HEK293 (cell line): ENCODE measurements around the gene RPS18.
A peak's percentile ranks its signal among the peaks of the same experiment; 100 is the strongest.

Source experiments
- CTCF ChIA-PET: fragments of 350-600 bp; formaldehyde crosslinking; extraction: SDS; loops from one replicate; lab custom pipeline; 2021; ENCODE audit warnings: antibody characterized with exemption; lab: Yijun Ruan, JAX
- POLR2A ChIA-PET: fragments of 300-600 bp; formaldehyde crosslinking; extraction: SDS; loops from one replicate; lab custom pipeline; 2020; ENCODE audit warnings: antibody characterized with exemption, inconsistent platforms; lab: Yijun Ruan, JAX
- H3K27ac ChIP-seq: fragments of 200-500 bp; sonication (Bioruptor generic); 2 replicates; pipeline ENCODE4 v1.5.1; 2014; ENCODE audit warnings: low read depth, low read length, control low read depth, inconsistent platforms; ENCODE audit errors: extremely low read depth
- H3K36me3 ChIP-seq, 2 experiments: fragments of 200-500 bp in 1 of 2; sonication (Bioruptor generic) in 1 of 2; 1 replicate in 1 of 2; 2 replicates in 1 of 2; pipeline ENCODE4 v1.5.1; 2014 to 2017; ENCODE audit warnings: inconsistent platforms in 2 of 2, low read length in 2 of 2; ENCODE audit not compliant: control insufficient read depth in 2 of 2, insufficient read depth in 1 of 2
- H3K4me1 ChIP-seq: fragments of 200-500 bp; sonication (Bioruptor generic); 2 replicates; pipeline ENCODE4 v1.5.1; 2014; ENCODE audit warnings: mild to moderate bottlenecking, low read length, inconsistent platforms; ENCODE audit not compliant: control insufficient read depth, insufficient read depth
- H3K4me3 ChIP-seq: 2 replicates; pipeline ENCODE4 v1.5.1; 2011; ENCODE audit warnings: low read depth, mild to moderate bottlenecking, control low read depth, low read length, moderate library complexity
- H3K9me3 ChIP-seq: fragments of 200-500 bp; sonication (Bioruptor generic); 2 replicates; pipeline ENCODE4 v1.5.1; 2014; ENCODE audit warnings: low read depth, low read length, inconsistent platforms; ENCODE audit not compliant: control insufficient read depth, insufficient read depth
- EGR2 ChIP-seq: fragments of 450-650 bp; formaldehyde crosslinking; IDR thresholded peaks from 2 replicates; pipeline ENCODE4 v1.5.1; 2016; ENCODE audit warnings: low read depth, missing biosample characterization, missing genetic modification characterization
- FEZF1 ChIP-seq: fragments of 450-650 bp; formaldehyde crosslinking; IDR thresholded peaks from 2 replicates; pipeline ENCODE4 v1.5.1; 2016; ENCODE audit warnings: missing biosample characterization, missing genetic modification characterization
- GLIS1 ChIP-seq: fragments of 450-650 bp; formaldehyde crosslinking; IDR thresholded peaks from 2 replicates; pipeline ENCODE4 v1.5.1; 2016; ENCODE audit warnings: missing biosample characterization, missing genetic modification characterization
- OSR2 ChIP-seq: fragments of 450-650 bp; formaldehyde crosslinking; IDR thresholded peaks from 2 replicates; pipeline ENCODE4 v1.5.1; 2016; ENCODE audit warnings: missing biosample characterization, missing genetic modification characterization
- SP3 ChIP-seq: fragments of 450-650 bp; formaldehyde crosslinking; IDR thresholded peaks from 2 replicates; pipeline ENCODE4 v1.5.1; 2016; ENCODE audit warnings: missing biosample characterization, missing genetic modification characterization
- YY1 ChIP-seq: fragments of 450-650 bp; formaldehyde crosslinking; IDR thresholded peaks from 2 replicates; pipeline ENCODE4 v1.5.1; 2018; ENCODE audit warnings: missing biosample characterization, missing genetic modification characterization
- ZBTB17 ChIP-seq: fragments of 450-650 bp; formaldehyde crosslinking; IDR thresholded peaks from 2 replicates; pipeline ENCODE4 v1.5.1; 2016; ENCODE audit warnings: missing biosample characterization, missing genetic modification characterization
- ZEB2 ChIP-seq: fragments of 450-650 bp; formaldehyde crosslinking; IDR thresholded peaks from 2 replicates; pipeline ENCODE4 v1.5.1; 2016; ENCODE audit warnings: missing biosample characterization, missing genetic modification characterization
- ZFHX2 ChIP-seq: fragments of 450-650 bp; formaldehyde crosslinking; conservative IDR thresholded peaks from 2 replicates; pipeline ENCODE4 v1.5.1; 2016; ENCODE audit warnings: missing biosample characterization, missing genetic modification characterization
- ZNF133 ChIP-seq: fragments of 450-650 bp; formaldehyde crosslinking; IDR thresholded peaks from 2 replicates; pipeline ENCODE4 v1.5.1; 2016; ENCODE audit warnings: missing biosample characterization, missing genetic modification characterization
- ZNF16 ChIP-seq: fragments of 450-650 bp; formaldehyde crosslinking; IDR thresholded peaks from 2 replicates; pipeline ENCODE4 v1.5.1; 2016; ENCODE audit warnings: low read depth, missing biosample characterization, missing genetic modification characterization
- ZNF24 ChIP-seq: fragments of 450-650 bp; formaldehyde crosslinking; IDR thresholded peaks from 2 replicates; pipeline ENCODE4 v1.5.1; 2016; ENCODE audit warnings: missing biosample characterization, missing genetic modification characterization
- ZNF302 ChIP-seq: fragments of 450-650 bp; formaldehyde crosslinking; IDR thresholded peaks from 2 replicates; pipeline ENCODE4 v1.5.1; 2016; ENCODE audit warnings: missing biosample characterization, missing genetic modification characterization, low read depth
- ZNF341 ChIP-seq: fragments of 450-650 bp; formaldehyde crosslinking; IDR thresholded peaks from 2 replicates; pipeline ENCODE4; 2016; ENCODE audit warnings: low read depth, missing biosample characterization, missing genetic modification characterization
- ZNF350 ChIP-seq: fragments of 450-650 bp; formaldehyde crosslinking; IDR thresholded peaks from 2 replicates; pipeline ENCODE4 v1.5.0; 2017; ENCODE audit warnings: missing biosample characterization, mild to moderate bottlenecking, missing genetic modification characterization
- ZNF366 ChIP-seq: fragments of 450-650 bp; formaldehyde crosslinking; conservative IDR thresholded peaks from 2 replicates; pipeline ENCODE4 v1.5.1; 2016; ENCODE audit warnings: missing biosample characterization, missing genetic modification characterization
- ZNF423 ChIP-seq: fragments of 450-650 bp; formaldehyde crosslinking; IDR thresholded peaks from 2 replicates; pipeline ENCODE4 v1.5.1; 2016; ENCODE audit warnings: missing biosample characterization, missing genetic modification characterization
- ZNF600 ChIP-seq: fragments of 450-650 bp; formaldehyde crosslinking; IDR thresholded peaks from 2 replicates; pipeline ENCODE4 v1.5.1; 2016; ENCODE audit warnings: missing biosample characterization, missing genetic modification characterization
- ZNF610 ChIP-seq: fragments of 450-650 bp; formaldehyde crosslinking; IDR thresholded peaks from 2 replicates; pipeline ENCODE4 v1.5.1; 2016; ENCODE audit warnings: missing biosample characterization, missing genetic modification characterization, borderline replicate concordance
- ZNF623 ChIP-seq: fragments of 450-650 bp; formaldehyde crosslinking; IDR thresholded peaks from 2 replicates; pipeline ENCODE4 v1.5.1; 2016; ENCODE audit warnings: missing biosample characterization, missing genetic modification characterization
- ZNF626 ChIP-seq: fragments of 450-650 bp; sonication (Bioruptor Pico); formaldehyde crosslinking; IDR thresholded peaks from 2 replicates; pipeline ENCODE4 v1.5.1; 2018; ENCODE audit warnings: missing biosample characterization, missing genetic modification characterization, inconsistent platforms
- ZNF629 ChIP-seq: fragments of 450-650 bp; formaldehyde crosslinking; IDR thresholded peaks from 2 replicates; pipeline ENCODE4 v1.5.1; 2017; ENCODE audit warnings: missing biosample characterization, missing genetic modification characterization
- ZNF660 ChIP-seq: fragments of 450-650 bp; IDR thresholded peaks from 2 replicates; pipeline ENCODE4 v1.5.1; 2018; ENCODE audit warnings: missing biosample characterization, mild to moderate bottlenecking, missing genetic modification characterization
- ZNF792 ChIP-seq: fragments of 450-650 bp; formaldehyde crosslinking; IDR thresholded peaks from 2 replicates; pipeline ENCODE4 v1.5.1; 2016; ENCODE audit warnings: missing biosample characterization, missing genetic modification characterization
- ZSCAN23 ChIP-seq: fragments of 450-650 bp; formaldehyde crosslinking; IDR thresholded peaks from 2 replicates; pipeline ENCODE4 v1.5.1; 2016; ENCODE audit warnings: missing biosample characterization, missing genetic modification characterization
- TF ChIP-seq, protein P1 (sequence below): fragments of 450-650 bp; formaldehyde crosslinking; IDR thresholded peaks from 2 replicates; pipeline ENCODE4 v1.5.1; 2016; ENCODE audit warnings: missing biosample characterization, missing genetic modification characterization
- TF ChIP-seq, protein P2 (sequence below): fragments of 450-650 bp; formaldehyde crosslinking; IDR thresholded peaks from 2 replicates; pipeline ENCODE4 v1.5.1; 2016; ENCODE audit warnings: missing biosample characterization, missing genetic modification characterization
- TF ChIP-seq, protein P3 (sequence below): fragments of 450-650 bp; formaldehyde crosslinking; IDR thresholded peaks from 2 replicates; pipeline ENCODE4 v1.5.1; 2016; ENCODE audit warnings: missing biosample characterization, missing genetic modification characterization
- TF ChIP-seq, protein P4 (sequence below): fragments of 450-650 bp; formaldehyde crosslinking; IDR thresholded peaks from 2 replicates; pipeline ENCODE4 v1.5.1; 2016; ENCODE audit warnings: missing biosample characterization, missing genetic modification characterization

RPS18 gene

DNA sequence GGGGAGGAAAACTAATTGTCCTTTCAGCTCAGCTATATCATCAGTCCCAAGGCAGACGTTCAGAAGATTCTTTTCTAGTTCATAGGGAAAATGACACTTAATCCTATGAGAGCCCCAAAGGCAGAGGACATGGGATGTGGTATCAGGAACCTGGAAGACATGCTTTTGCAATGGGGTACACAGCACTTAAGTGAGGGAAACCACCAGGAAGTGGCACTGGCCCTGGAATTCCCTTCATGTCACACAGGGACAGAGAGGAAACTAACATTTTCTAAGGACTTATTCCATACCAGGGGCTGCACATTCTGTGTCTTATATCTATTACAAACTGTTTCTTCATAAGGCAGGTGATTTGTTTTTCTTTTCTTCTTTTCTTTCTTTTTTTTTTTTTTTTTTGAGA is 28.4 kb upstream of the RPS18 start (continued):
- TF ChIP-seq ZNF366 (tag by site-specific recombination) = no peak

DNA sequence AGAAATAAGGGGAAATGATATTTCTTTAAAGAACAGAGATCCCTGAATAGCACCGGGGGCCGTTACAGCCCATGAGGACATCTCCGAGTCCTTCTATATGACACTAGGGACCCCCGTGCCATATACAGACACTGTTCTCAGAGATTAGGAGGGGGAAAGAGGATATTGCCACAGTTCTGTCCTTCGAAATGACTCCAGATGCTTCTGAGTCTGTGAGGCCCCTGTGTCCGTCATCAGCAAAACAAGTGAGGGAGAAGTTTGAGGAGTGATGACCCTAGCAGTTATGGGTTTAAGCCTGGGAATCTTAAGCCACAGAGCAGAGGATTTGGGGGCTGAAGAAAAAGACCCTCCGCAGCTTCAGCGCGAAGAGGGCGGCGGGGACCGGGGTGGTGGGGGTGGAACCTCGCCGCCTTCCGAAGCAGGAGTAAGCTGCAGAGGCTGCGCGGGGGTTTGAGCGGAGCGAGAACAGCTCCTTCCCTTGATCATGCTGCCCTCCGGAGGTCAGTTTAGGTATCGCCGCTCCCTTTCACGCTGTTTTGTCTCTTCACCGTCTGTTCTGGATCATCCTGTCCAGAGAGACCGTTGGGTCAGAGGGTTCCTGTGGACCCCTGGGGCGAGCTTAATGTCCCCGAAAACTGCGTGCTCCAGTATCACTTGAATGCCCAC is 23.8 kb upstream of the RPS18 start:
- Histone ChIP-seq H3K9me3 (no peaks in the 10 kb centered on the region), H3K27ac (peak overlapping the region; percentile 88), H3K4me3 (peak overlapping the region; percentile 34), H3K36me3 (peaks cover 14 to 20% of the 10 kb centered on the region in 2 experiments; a peak in 2 of 3 replicates), H3K4me1 (peaks cover 12% of the 10 kb centered on the region)
- ChIA-PET POLR2A (interaction anchor here (0.5 to 4.8 kb wide), 22 partner anchors 12 to 277 kb away, joined by 3 to 65 read pairs (median 8); partner anchors contain the start of genes B3GALT4, HSD17B8, PFDN6 and RGL2), CTCF (interaction anchor here (0.5 to 6.1 kb wide), 60 partner anchors 9 to 801 kb away, joined by 3 to 76 read pairs (median 6); partner anchors contain the start of genes HSD17B8 and RING1)
- TF ChIP-seq ZNF600 (tag by site-specific recombination) (peak; percentile 100), ZNF623 (tag by site-specific recombination) (0 out of 2 replicates have a peak, but pooled peaks have one; percentile 8), ZNF133 (tag by site-specific recombination) (no peak), GLIS1 (tag by site-specific recombination) (peak; percentile 43; the same call in 1 of the 2 replicates), FEZF1 (tag by site-specific recombination) (no peak), ZEB2 (tag by site-specific recombination) (peak; percentile 50; the same call in 1 of the 2 replicates), ZNF629 (tag by site-specific recombination) (peak; percentile 21; the same call in 1 of the 2 replicates), ZNF626 (tag by site-specific recombination) (no peak), ZNF341 (peak; percentile 76), ZNF16 (tag by site-specific recombination) (no peak), ZNF660 (tag by site-specific recombination) (peak; percentile 71; the same call in 1 of the 2 replicates), ZNF423 (tag by site-specific recombination) (no peak), ZNF792 (tag by site-specific recombination) (no peak), ZNF24 (peak; percentile 70), SP3 (tag by site-specific recombination) (peak; percentile 26), YY1 (tag by site-specific recombination) (no peak), EGR2 (tag by site-specific recombination) (peak; percentile 52; the same call in 1 of the 2 replicates), ZFHX2 (tag by site-specific recombination) (peak; percentile 38), ZNF610 (tag by site-specific recombination) (no peak), ZNF350 (no peak), ZBTB17 (tag by site-specific recombination) (peak; percentile 83), ZSCAN23 (0 out of 2 replicates have a peak, but pooled peaks have one; percentile 27), OSR2 (tag by site-specific recombination) (no peak), ZNF302 (no peak)
- TF ChIP-seq, protein P1, sequence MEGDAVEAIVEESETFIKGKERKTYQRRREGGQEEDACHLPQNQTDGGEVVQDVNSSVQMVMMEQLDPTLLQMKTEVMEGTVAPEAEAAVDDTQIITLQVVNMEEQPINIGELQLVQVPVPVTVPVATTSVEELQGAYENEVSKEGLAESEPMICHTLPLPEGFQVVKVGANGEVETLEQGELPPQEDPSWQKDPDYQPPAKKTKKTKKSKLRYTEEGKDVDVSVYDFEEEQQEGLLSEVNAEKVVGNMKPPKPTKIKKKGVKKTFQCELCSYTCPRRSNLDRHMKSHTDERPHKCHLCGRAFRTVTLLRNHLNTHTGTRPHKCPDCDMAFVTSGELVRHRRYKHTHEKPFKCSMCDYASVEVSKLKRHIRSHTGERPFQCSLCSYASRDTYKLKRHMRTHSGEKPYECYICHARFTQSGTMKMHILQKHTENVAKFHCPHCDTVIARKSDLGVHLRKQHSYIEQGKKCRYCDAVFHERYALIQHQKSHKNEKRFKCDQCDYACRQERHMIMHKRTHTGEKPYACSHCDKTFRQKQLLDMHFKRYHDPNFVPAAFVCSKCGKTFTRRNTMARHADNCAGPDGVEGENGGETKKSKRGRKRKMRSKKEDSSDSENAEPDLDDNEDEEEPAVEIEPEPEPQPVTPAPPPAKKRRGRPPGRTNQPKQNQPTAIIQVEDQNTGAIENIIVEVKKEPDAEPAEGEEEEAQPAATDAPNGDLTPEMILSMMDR = peak; percentile 95
- TF ChIP-seq, protein P2, sequence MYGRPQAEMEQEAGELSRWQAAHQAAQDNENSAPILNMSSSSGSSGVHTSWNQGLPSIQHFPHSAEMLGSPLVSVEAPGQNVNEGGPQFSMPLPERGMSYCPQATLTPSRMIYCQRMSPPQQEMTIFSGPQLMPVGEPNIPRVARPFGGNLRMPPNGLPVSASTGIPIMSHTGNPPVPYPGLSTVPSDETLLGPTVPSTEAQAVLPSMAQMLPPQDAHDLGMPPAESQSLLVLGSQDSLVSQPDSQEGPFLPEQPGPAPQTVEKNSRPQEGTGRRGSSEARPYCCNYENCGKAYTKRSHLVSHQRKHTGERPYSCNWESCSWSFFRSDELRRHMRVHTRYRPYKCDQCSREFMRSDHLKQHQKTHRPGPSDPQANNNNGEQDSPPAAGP = peak; percentile 77
- TF ChIP-seq, protein P3, sequence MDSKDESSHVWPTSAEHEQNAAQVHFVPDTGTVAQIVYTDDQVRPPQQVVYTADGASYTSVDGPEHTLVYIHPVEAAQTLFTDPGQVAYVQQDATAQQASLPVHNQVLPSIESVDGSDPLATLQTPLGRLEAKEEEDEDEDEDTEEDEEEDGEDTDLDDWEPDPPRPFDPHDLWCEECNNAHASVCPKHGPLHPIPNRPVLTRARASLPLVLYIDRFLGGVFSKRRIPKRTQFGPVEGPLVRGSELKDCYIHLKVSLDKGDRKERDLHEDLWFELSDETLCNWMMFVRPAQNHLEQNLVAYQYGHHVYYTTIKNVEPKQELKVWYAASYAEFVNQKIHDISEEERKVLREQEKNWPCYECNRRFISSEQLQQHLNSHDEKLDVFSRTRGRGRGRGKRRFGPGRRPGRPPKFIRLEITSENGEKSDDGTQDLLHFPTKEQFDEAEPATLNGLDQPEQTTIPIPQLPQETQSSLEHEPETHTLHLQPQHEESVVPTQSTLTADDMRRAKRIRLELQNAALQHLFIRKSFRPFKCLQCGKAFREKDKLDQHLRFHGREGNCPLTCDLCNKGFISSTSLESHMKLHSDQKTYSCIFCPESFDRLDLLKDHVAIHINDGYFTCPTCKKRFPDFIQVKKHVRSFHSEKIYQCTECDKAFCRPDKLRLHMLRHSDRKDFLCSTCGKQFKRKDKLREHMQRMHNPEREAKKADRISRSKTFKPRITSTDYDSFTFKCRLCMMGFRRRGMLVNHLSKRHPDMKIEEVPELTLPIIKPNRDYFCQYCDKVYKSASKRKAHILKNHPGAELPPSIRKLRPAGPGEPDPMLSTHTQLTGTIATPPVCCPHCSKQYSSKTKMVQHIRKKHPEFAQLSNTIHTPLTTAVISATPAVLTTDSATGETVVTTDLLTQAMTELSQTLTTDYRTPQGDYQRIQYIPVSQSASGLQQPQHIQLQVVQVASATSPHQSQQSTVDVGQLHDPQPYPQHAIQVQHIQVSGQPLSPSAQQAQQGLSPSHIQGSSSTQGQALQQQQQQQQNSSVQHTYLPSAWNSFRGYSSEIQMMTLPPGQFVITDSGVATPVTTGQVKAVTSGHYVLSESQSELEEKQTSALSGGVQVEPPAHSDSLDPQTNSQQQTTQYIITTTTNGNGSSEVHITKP (tag by site-specific recombination) = peak; percentile 34; the same call in 1 of the 2 replicates
- TF ChIP-seq, protein P4, sequence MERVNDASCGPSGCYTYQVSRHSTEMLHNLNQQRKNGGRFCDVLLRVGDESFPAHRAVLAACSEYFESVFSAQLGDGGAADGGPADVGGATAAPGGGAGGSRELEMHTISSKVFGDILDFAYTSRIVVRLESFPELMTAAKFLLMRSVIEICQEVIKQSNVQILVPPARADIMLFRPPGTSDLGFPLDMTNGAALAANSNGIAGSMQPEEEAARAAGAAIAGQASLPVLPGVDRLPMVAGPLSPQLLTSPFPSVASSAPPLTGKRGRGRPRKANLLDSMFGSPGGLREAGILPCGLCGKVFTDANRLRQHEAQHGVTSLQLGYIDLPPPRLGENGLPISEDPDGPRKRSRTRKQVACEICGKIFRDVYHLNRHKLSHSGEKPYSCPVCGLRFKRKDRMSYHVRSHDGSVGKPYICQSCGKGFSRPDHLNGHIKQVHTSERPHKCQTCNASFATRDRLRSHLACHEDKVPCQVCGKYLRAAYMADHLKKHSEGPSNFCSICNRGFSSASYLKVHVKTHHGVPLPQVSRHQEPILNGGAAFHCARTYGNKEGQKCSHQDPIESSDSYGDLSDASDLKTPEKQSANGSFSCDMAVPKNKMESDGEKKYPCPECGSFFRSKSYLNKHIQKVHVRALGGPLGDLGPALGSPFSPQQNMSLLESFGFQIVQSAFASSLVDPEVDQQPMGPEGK (tag by site-specific recombination) = peak; percentile 47; the same call in 1 of the 2 replicates
